ENCODE results near the gene FBLN2. TPM values are rescaled to one million over a fixed set of nuclear protein-coding genes. Genes with fewer than 3 reads are reported as not detected.
A peak's percentile ranks its signal among the peaks of the same experiment; 100 is the strongest.

The FBLN2 gene
- total RNA-seq, 4 donors from 2014 or later = 6.3 to 122 (median 25.7) TPM

- peak overlapping the region in 3 of 4 donors; percentile 67 to 85 (median 80) for H3K27ac ChIP-seq
- no peak for DNase-seq
- WGBS, 2 donors = 68 to 72% methylated on average over 7 to 9 of the region's 10 CpGs
- H3K36me3 ChIP-seq = no peaks in the 10 kb centered on the region
- H3K4me3 ChIP-seq = no peak overlapping the region
- no peaks in the 10 kb centered on the region for H3K9me3 ChIP-seq
- TF ChIP-seq CTCF (IDR thresholded peaks at IDR 0.05) (no peak), POLR2A (IDR thresholded peaks at IDR 0.05) (no peak)
- H3K27me3 ChIP-seq = peaks cover 0 to 58% (median 0%) of the 10 kb centered on the region in 4 donors
- intact Hi-C loops (cut with DNase I) = no loop called here
- peaks cover 8 to 74% (median 22%) of the 10 kb centered on the region in 3 donors for H3K4me1 ChIP-seq
Observed at GRCh38 chr3:13547591-13548371, 1.1 kb upstream of the FBLN2 start.

GRCh38 chr3:13549623-13550422 lies 898 bp downstream of the FBLN2 start:
- TF ChIP-seq CTCF (IDR thresholded peaks at IDR 0.05) = no peak
- no peak for TF ChIP-seq POLR2A (IDR thresholded peaks at IDR 0.05)
- 67 to 75% methylated on average over 8 to 15 of the region's 18 CpGs for WGBS, 2 donors
- H3K27me3 ChIP-seq = peaks cover 0 to 55% (median 0%) of the 10 kb centered on the region in 4 donors
- peak overlapping the region; percentile 34 to 85 (median 68) for H3K27ac ChIP-seq
- intact Hi-C loops (cut with DNase I) = no loop called here
- H3K9me3 ChIP-seq = no peaks in the 10 kb centered on the region
- no peak for DNase-seq
- peak overlapping the region; percentile 25 to 63 (median 46) for H3K4me3 ChIP-seq
- H3K4me1 ChIP-seq = peaks cover 8 to 78% (median 17%) of the 10 kb centered on the region in 3 donors
- H3K36me3 ChIP-seq = no peaks in the 10 kb centered on the region

- peaks cover 8 to 77% (median 17%) of the 10 kb centered on the region in 3 donors for H3K4me1 ChIP-seq
- WGBS, 2 donors = 61% methylated on average over 2 of the region's 2 CpGs; no CpG with 5 or more reads in 1 of the 2 donors
- no peaks in the 10 kb centered on the region for H3K36me3 ChIP-seq
- H3K27me3 ChIP-seq = peaks cover 0 to 55% (median 0%) of the 10 kb centered on the region in 4 donors
- TF ChIP-seq CTCF (IDR thresholded peaks at IDR 0.05) (no peak), POLR2A (IDR thresholded peaks at IDR 0.05) (no peak)
- no peak for DNase-seq
- intact Hi-C loops (cut with DNase I) = no loop called here
- H3K4me3 ChIP-seq = peak overlapping the region in 3 of 4 donors; percentile 39 to 63 (median 52)
- H3K27ac ChIP-seq = peak overlapping the region; percentile 16 to 85 (median 68)
- H3K9me3 ChIP-seq = no peaks in the 10 kb centered on the region
Observed at GRCh38 chr3:13550423-13550690, 1.4 kb downstream of the FBLN2 start.

- Histone ChIP-seq H3K27me3 (peaks cover 0 to 58% (median 0%) of the 10 kb centered on the region in 4 donors), H3K4me1 (peaks cover 8 to 79% (median 17%) of the 10 kb centered on the region in 3 donors)
Observed at GRCh38 chr3:13550791-13551360, 2.0 kb downstream of the FBLN2 start.

More at GRCh38 chr3:13550791-13551360, 2.0 kb downstream of the FBLN2 start:
- no peak for DNase-seq
- intact Hi-C loops (cut with DNase I) = no loop called here
- no peaks in the 10 kb centered on the region for H3K36me3 ChIP-seq
- H3K4me3 ChIP-seq = peak overlapping the region in 3 of 4 donors; percentile 39 to 63 (median 52)
- H3K9me3 ChIP-seq = no peaks in the 10 kb centered on the region
- no peak for TF ChIP-seq POLR2A (IDR thresholded peaks at IDR 0.05)
- TF ChIP-seq CTCF (IDR thresholded peaks at IDR 0.05) = no peak
- WGBS, 2 donors = 73 to 82% methylated on average over 8 of the region's 13 CpGs
- peak overlapping the region in 2 of 4 donors; percentile 80 to 85 for H3K27ac ChIP-seq
